Coronary artery (tissue), 2 donors: ENCODE data around the gene SLC66A1.
"Not testable (repeated sequence)": the region's sequence is repeated elsewhere in the genome, so short reads cannot be mapped to it uniquely, and the experiment has no call there.

Source experiments
- DNase-seq: peaks from one replicate; pipeline ENCODE4 v3.0.0-alpha.2; 2017; ENCODE audit warnings: low spot score
- H3K27ac ChIP-seq, 2 donors: fragments of 200-600 bp; sonication (generic); one replicate each; pipeline ENCODE4 v1.5.1; 2016 to 2019
- H3K4me3 ChIP-seq: fragments of 200-600 bp; sonication (generic); 2 replicates; pipeline ENCODE4 v1.5.1; 2016; ENCODE audit warnings: mild to moderate bottlenecking, moderate library complexity
- TF ChIP-seq, protein P1 (sequence below): fragments of 200-600 bp; sonication (generic); IDR thresholded peaks from one replicate; pipeline ENCODE4 v1.5.1; 2019; ENCODE audit warnings: antibody characterized with exemption

Gene SLC66A1

DNA sequence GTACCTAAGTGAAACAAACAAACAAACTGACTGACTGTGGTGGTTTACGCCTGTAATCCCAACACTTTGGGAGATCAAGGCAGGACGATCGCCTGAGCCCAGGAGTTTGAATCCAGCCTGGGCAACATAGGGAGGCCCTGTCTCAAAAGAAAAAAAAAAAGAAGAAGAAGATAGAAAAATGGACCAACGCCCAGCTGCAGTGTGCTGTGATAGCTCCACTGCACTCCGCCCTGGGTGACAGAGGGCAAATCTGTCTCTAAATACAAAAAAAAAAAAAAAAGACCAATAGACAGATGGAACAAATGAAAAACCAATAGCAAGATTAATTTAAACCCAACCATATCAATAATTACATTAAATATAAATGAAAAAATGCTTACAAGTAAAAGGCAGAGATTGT, 37.5 kb upstream of the SLC66A1 start:
- DNase-seq = no peak
- H3K27ac ChIP-seq = no peak overlapping the region
- TF ChIP-seq, protein P1, sequence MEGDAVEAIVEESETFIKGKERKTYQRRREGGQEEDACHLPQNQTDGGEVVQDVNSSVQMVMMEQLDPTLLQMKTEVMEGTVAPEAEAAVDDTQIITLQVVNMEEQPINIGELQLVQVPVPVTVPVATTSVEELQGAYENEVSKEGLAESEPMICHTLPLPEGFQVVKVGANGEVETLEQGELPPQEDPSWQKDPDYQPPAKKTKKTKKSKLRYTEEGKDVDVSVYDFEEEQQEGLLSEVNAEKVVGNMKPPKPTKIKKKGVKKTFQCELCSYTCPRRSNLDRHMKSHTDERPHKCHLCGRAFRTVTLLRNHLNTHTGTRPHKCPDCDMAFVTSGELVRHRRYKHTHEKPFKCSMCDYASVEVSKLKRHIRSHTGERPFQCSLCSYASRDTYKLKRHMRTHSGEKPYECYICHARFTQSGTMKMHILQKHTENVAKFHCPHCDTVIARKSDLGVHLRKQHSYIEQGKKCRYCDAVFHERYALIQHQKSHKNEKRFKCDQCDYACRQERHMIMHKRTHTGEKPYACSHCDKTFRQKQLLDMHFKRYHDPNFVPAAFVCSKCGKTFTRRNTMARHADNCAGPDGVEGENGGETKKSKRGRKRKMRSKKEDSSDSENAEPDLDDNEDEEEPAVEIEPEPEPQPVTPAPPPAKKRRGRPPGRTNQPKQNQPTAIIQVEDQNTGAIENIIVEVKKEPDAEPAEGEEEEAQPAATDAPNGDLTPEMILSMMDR = no peak
- no peak overlapping the region for H3K4me3 ChIP-seq

GRCh38 chr1:19283891-19284290, 28.2 kb upstream of the SLC66A1 start:
- TF ChIP-seq, protein P1 = no peak
- no peak overlapping the region for H3K27ac ChIP-seq
- no peak overlapping the region for H3K4me3 ChIP-seq
- DNase-seq = no peak

DNA sequence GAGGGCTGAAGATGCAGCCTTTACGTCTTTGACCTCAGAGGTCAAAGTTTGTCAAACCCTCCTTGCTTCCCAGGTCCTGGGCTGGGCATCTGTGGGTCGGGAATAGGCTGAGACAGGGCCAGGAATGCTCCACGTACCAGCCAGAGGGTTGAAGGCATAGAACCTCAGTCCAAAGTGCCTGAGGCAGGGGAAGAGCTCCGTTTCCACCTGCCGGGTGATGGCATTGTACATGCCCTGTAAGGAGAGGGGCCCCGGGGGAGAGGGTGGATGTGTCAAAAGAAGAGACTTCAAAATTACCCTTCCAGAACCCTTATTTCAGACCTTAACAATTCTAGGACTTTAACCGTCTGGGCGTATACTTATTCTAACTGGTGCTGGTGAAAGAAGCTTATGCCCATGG, 27.2 kb upstream of the SLC66A1 start:
- Histone ChIP-seq H3K4me3 (no peak overlapping the region), H3K27ac (no peak overlapping the region)
- DNase-seq = no peak
- TF ChIP-seq, protein P1 = no peak

GRCh38 chr1:19285366-19285765, 26.8 kb upstream of the SLC66A1 start:
- H3K4me3 ChIP-seq, H3K27ac ChIP-seq, DNase-seq: not testable (repeated sequence)

GRCh38 chr1:19285807-19286206, 26.3 kb upstream of the SLC66A1 start:
- H3K27ac ChIP-seq, H3K4me3 ChIP-seq, DNase-seq: not testable (repeated sequence)

GRCh38 chr1:19287436-19288185, 24.5 kb upstream of the SLC66A1 start:
- H3K4me3 ChIP-seq = no peak overlapping the region
- TF ChIP-seq, protein P1 = no peak
- no peak overlapping the region for H3K27ac ChIP-seq
- no peak for DNase-seq

DNA sequence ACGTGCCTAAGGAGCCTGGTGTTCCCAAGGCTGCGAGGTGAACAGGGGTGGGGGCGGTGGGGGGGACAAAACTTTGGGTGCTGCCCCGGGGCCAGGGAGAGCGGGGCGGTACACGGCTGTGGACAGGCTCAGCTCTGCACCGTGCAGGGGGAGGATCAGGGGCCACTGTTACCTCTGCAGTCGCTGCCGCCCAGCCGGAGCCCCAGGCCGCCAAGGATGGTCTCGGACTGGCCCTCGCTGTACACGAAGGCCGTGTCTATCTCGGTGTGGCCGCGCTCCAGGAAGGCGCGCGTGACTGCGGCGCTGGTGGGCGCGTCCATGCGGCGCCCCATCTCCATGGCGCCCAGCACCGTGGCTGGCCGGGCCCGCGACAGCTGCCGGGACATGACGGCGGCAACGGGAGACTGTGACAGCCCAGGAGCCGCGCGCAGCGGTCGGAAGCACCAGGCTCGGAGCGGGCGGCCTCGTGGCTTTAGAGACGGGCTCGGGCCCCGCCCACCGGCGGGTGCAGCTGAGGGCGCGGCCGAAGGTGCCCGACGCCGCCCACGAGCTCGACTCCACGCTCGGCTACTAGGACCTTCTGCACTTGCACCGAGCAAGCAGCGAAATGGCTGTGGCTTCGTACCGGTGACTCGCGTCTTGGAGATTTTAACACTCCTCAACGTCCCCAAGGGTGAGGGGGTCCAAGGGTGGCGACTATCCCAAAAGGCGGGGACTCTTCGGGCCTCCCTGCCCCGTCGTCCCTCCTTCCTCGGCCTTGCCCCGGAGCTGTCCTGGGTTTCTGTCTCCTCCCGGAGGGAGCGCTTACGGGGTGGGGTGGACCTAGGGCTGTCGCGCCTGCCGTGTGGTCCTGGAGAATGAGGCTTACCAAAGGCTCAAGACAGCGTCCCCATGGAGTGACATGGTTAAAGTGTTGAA, 23.5 kb upstream of the SLC66A1 start, which contains the start of gene AKR7A3:
TSS of gene AKR7A3 (minus strand) at position 447 of the 918 bp plus-strand sequence. CDS start at position 386, 61 bp downstream.
- H3K27ac ChIP-seq, DNase-seq: not testable (repeated sequence)
- H3K4me3 ChIP-seq = peak within 1 kb of the TSS; percentile 65

- TF ChIP-seq, protein P1 = no peak
- Histone ChIP-seq H3K27ac (no peak overlapping the region), H3K4me3 (peak overlapping the region; percentile 65)
- DNase-seq = no peak
These were observed 22.9 kb upstream of the SLC66A1 start for GRCh38 chr1:19289244-19289643.
